HG02759 (cell line): ENCODE results near the gene PNRC1.
A peak's percentile ranks its signal among the peaks of the same experiment; 100 is the strongest.
"Not testable (repeated sequence)": the region's sequence is repeated elsewhere in the genome, so short reads cannot be mapped to it uniquely, and the experiment has no call there.

ENCODE experiments used
- ATAC-seq: cut with Tn5 transposase; IDR thresholded peaks from one replicate; pipeline ENCODE4 v1.9.1; 2021; ENCODE audit warnings: mild to moderate bottlenecking, moderate library complexity; ENCODE audit not compliant: unreplicated experiment

The PNRC1 gene

GRCh38 chr6:89058627-89059026 lies 21.9 kb upstream of the PNRC1 start:
- no peak for ATAC-seq

DNA sequence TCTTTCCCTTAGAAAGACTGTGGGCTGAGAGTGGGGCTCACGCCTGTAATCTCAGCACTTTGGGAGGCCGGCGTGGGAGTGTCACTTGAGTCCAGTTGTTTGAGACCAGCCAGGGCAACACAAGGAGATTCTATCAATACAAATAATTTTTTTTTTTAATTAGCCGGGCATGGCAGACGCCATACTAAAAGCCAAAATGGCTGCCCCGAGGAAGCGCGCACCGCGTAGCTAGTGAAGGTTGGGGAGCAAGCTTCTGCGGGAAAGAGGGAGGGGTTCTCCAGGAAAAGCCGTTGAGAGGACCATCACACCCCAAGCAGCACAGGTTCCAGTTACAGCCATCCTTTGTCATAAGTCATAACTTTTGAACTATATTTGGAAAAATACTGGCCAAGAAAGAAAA lies 21.3 kb upstream of the PNRC1 start:
- ATAC-seq = no peak

- ATAC-seq = no peak
These were observed 16.7 kb upstream of the PNRC1 start for GRCh38 chr6:89063881-89064280.

DNA sequence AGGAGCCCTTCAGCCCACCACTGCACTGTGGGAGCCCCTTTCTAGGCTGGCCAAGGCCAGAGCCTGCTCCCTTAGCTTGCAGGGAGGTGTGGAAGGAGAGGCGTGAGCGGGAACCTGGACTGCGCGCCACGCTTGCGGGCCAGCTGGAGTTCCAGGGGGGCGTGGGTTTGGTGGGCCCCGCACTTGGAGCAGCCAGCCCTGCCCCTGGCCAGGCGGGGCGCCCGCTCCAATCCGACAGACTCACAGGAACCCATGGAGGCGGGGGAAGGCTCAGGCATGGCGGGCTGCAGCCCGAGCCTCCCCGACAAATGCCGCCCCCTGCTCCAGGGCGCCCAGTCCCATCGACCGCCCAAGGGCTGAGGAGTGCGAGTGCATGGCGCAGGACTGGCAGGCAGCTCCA lies 15.6 kb upstream of the PNRC1 start:
- ATAC-seq = not testable (repeated sequence)

GRCh38 chr6:89066121-89066520 lies 14.4 kb upstream of the PNRC1 start:
- not testable (repeated sequence) for ATAC-seq

- ATAC-seq = no peak
These were observed 13.5 kb upstream of the PNRC1 start for GRCh38 chr6:89066940-89067646.

GRCh38 chr6:89067796-89068195 lies 12.8 kb upstream of the PNRC1 start:
- no peak for ATAC-seq

DNA sequence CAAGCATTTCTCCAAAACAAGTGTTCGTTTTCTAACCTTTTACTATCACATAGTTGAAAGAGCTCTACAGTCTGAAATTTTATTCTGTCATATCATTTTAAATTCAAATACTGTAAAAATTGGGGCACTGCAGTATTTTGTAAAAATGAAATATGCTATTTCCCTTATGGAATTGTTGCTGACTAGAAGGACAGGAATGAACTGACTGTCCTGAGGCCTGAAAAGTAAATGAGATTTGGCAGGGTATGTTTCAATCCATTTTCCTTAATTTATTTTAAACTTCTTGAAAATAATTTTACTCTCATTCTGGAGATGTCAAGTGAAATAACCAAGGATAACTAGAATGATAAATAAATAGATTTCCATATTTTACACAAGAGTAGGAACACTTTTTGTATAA lies 11.9 kb upstream of the PNRC1 start:
- no peak for ATAC-seq

DNA sequence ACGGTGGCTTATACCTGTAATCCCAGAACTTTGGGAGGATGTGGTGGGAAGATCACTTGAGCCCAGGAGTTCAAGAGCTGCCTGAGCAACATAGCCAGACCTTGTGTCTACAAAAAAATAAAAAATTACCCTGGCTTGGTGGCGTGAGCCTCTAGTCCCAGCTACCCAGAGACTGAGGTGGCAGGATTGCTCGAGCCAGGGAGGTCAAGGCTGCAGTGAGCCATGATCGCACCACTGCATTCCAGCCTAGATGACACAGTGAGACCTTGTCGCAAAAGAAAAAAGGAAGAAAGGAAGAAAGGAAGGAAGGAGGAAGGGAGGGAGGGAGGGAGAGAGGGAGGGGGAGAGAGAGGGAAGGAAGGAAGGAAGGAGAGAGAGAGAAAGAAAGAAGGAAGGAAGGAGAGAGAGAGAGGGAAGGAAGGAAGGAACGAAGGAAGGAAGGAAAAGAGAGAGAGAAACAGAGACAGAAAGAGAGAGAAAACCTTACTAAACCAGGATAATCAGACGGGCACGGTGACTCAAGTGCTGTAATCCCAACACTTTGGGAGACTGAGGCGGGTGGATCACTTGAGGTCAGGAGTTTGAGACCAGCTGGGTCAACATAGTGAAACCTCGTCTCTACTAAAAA lies 10.9 kb upstream of the PNRC1 start:
- no peak for ATAC-seq

DNA sequence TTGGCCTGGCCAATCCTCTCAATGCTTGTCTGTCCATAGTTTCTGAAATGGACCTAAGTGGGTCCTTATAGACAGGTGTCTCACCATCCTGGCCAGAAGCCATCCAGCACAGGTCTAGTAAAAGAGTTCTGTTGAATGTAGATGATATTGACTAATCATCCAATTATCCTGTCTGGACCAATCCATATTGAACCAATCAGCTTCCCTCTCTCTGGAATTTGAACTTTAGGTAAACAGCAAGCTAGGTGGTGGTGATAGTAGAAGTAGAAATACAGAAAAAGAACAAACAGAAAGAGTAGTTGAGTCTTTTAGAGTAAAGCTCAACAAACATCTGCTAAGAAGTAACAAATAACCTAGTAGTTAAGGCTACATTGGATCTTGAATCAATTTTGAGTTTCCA lies 9.5 kb upstream of the PNRC1 start:
- ATAC-seq = no peak

DNA sequence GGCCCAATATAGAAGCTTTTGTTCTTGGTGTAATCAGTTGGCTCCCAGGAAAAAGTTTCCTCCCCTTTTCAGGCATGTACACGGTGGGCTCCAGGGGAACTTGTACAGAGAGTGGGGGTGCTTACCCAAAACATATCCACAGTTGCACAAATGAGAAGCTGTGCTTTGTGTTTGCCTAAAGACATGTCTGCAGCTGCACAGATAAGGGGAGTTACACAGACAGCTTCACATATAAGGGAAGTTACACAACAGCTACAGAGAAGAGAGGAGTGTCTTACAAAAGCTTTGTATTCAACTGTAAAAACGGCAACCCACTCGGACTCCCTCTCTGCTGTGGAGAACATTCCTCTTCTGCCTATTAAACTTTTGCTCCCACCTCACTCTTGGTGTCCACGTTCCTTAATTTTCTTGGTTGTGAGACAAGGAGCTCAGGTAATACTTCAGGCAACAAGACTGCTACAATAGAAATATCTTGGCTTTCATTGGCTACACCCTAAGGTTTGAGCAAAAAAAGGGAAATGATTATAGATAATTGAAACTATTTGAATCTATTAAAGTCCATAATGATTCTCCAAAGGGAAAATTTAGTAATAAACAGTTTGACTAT lies 7.4 kb upstream of the PNRC1 start:
- no peak for ATAC-seq

GRCh38 chr6:89073840-89074239 lies 6.7 kb upstream of the PNRC1 start:
- no peak for ATAC-seq

- ATAC-seq = no peak
These were observed 878 bp upstream of the PNRC1 start for GRCh38 chr6:89079511-89080234.

GRCh38 chr6:89081129-89081422 lies 525 bp downstream of the PNRC1 start:
- peak; percentile 16 for ATAC-seq

DNA sequence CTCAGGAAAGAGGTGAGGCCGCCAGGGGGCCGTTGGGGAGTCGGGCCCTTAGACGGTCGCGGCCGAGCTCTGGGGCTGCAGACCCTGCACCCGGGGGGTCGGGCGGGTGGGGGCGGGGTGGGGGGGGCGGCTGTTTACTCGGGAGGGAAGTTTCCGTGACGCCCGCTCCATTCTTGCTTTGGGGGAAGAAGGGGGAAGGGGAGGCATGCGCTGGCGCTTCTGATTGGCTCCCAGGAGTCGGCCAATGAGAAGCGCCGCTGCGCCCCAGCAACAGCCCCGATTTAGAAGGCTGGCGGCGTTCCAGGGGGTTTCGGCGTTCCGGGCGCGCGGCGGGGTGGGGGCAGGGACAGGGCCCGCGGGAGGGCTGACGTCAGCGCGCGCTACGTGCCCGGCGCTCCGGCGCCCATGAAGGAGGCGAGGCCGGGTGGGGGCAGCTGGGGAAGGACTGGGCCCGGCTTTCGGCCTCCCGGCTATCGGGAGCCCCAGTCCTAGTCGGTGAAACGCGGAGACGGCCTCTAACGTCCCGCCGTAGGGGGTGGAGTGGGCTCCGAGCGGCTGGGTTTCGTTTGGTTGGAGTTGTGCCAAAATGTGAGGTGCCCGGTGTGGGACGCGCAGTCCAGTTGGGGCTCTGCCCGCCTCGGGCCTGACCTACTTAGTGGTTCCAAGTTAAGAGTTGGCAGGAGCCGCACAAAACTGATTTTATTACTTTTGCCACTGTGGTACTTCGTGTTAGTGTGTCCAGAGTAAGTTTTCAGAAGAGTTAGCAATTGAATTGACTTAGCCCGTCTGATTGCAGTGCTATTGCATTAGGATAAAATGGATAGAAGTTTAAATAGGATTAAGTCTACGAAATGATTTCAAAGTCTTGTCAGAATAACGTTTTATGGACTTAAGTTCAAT lies 1.1 kb downstream of the PNRC1 start:
- ATAC-seq = peak; percentile 62

GRCh38 chr6:89082486-89082891 lies 1.9 kb downstream of the PNRC1 start:
- no peak for ATAC-seq

DNA sequence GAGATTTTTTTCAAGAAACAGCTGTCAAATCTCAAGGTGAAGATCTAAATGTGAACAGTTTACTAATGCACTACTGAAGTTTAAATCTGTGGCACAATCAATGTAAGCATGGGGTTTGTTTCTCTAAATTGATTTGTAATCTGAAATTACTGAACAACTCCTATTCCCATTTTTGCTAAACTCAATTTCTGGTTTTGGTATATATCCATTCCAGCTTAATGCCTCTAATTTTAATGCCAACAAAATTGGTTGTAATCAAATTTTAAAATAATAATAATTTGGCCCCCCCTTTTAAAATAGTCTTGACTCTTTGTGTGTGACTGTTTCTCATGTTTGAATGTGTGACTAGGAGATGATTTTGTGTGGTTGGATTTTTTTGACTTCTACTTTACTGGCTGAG lies 4.0 kb downstream of the PNRC1 start:
- ATAC-seq = no peak

DNA sequence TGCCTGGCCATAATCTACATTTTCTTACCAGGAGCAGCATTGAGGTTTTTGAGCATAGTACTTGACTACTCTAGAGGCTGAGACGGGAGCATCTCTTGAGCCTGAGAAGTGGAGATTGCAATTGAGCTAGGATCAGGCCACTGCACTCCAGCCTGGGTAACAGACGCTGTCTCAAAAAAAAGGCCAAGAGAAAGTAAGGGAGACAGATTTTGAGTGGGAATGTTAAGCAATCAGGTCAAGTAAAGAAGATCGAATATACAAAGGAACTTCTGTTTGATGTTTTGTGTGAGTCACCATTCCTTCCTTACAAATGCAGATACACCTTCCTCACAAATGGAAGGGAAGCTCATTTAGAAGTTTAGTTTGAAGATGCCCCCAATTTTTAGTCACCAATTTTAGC lies 4.4 kb downstream of the PNRC1 start:
- no peak for ATAC-seq

- no peak for ATAC-seq
These were observed 5.1 kb downstream of the PNRC1 start for GRCh38 chr6:89085409-89086205.

DNA sequence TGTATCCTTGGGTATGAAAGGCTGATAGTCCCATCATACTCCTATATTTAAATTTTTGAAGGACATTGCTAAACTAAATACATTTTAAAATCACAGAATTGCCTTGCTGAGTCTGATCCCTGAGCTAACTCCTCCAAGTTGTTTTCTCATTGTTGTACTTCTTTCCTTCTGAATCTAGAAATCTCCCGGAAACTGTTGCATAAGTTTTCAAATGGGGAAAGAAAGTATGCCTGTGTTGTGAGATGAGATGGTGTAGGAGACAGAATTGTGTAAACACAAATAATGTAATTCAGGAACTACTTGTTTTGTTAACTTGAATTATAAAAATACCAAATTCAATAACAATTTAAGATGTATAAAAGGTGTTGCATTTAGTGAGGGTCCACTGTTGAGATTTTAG lies 7.3 kb downstream of the PNRC1 start:
- ATAC-seq = no peak
